Loucy (cell line): ENCODE data around the gene CACNA1H.
"Not testable (repeated sequence)": the region's sequence is repeated elsewhere in the genome, so short reads cannot be mapped to it uniquely, and the experiment has no call there.

Experiments used
- EZH2phosphoT487 ChIP-seq: fragments of 200-600 bp; IDR thresholded peaks from 2 replicates; pipeline ENCODE4 v1.6.1; 2018; ENCODE audit warnings: antibody characterized with exemption, mild to moderate bottlenecking, moderate library complexity, borderline replicate concordance
- TF ChIP-seq, protein P1 (sequence below): fragments of 200-600 bp; sonication (generic); conservative IDR thresholded peaks from 2 replicates; pipeline ENCODE4 v1.5.1; 2014; ENCODE audit warnings: mild to moderate bottlenecking, antibody characterized with exemption, low read length

DNA sequence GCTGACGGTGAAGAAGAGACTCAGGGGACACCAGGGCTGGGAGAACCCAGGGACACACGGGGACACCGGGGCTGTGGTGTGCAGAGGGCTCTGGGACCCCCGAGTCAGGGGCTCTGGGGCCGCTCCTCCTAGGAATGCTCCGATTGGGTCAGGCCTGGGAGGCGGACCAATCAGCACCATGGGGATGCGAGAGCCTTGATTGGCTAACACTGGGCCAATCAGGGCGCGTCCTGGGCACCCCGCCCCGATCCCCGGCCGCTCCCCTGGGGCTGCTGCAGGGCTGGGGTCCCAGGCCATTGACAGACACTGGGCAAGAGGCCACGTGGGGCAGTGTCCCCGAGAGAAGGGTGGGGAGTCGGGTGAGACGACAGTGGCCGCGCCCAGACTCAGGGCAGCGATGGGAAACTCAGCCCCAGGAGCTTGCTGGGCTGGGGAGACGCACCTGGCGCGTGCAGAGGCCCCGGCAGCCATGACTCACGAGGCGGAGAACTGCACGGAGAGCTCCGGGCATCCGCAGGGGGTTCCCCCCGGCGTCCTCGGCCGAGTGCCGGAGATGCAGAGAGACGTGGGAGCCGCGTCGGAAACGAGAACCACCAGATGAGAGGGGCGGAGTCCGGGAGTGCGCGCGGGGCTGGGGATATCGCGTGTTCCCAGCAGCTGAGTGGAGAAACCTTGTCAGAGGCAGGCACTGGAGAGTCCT is 79.3 kb downstream of the CACNA1H start:
- TF ChIP-seq, protein P1, sequence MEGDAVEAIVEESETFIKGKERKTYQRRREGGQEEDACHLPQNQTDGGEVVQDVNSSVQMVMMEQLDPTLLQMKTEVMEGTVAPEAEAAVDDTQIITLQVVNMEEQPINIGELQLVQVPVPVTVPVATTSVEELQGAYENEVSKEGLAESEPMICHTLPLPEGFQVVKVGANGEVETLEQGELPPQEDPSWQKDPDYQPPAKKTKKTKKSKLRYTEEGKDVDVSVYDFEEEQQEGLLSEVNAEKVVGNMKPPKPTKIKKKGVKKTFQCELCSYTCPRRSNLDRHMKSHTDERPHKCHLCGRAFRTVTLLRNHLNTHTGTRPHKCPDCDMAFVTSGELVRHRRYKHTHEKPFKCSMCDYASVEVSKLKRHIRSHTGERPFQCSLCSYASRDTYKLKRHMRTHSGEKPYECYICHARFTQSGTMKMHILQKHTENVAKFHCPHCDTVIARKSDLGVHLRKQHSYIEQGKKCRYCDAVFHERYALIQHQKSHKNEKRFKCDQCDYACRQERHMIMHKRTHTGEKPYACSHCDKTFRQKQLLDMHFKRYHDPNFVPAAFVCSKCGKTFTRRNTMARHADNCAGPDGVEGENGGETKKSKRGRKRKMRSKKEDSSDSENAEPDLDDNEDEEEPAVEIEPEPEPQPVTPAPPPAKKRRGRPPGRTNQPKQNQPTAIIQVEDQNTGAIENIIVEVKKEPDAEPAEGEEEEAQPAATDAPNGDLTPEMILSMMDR, result not testable (repeated sequence)
- TF ChIP-seq EZH2phosphoT487, result not testable (repeated sequence)
